ENCODE measurements around the gene ATP8B4.
"Not testable (repeated sequence)": the region's sequence is repeated elsewhere in the genome, so short reads cannot be mapped to it uniquely, and the experiment has no call there.

Gene ATP8B4, protein sequence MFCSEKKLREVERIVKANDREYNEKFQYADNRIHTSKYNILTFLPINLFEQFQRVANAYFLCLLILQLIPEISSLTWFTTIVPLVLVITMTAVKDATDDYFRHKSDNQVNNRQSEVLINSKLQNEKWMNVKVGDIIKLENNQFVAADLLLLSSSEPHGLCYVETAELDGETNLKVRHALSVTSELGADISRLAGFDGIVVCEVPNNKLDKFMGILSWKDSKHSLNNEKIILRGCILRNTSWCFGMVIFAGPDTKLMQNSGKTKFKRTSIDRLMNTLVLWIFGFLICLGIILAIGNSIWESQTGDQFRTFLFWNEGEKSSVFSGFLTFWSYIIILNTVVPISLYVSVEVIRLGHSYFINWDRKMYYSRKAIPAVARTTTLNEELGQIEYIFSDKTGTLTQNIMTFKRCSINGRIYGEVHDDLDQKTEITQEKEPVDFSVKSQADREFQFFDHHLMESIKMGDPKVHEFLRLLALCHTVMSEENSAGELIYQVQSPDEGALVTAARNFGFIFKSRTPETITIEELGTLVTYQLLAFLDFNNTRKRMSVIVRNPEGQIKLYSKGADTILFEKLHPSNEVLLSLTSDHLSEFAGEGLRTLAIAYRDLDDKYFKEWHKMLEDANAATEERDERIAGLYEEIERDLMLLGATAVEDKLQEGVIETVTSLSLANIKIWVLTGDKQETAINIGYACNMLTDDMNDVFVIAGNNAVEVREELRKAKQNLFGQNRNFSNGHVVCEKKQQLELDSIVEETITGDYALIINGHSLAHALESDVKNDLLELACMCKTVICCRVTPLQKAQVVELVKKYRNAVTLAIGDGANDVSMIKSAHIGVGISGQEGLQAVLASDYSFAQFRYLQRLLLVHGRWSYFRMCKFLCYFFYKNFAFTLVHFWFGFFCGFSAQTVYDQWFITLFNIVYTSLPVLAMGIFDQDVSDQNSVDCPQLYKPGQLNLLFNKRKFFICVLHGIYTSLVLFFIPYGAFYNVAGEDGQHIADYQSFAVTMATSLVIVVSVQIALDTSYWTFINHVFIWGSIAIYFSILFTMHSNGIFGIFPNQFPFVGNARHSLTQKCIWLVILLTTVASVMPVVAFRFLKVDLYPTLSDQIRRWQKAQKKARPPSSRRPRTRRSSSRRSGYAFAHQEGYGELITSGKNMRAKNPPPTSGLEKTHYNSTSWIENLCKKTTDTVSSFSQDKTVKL

DNA sequence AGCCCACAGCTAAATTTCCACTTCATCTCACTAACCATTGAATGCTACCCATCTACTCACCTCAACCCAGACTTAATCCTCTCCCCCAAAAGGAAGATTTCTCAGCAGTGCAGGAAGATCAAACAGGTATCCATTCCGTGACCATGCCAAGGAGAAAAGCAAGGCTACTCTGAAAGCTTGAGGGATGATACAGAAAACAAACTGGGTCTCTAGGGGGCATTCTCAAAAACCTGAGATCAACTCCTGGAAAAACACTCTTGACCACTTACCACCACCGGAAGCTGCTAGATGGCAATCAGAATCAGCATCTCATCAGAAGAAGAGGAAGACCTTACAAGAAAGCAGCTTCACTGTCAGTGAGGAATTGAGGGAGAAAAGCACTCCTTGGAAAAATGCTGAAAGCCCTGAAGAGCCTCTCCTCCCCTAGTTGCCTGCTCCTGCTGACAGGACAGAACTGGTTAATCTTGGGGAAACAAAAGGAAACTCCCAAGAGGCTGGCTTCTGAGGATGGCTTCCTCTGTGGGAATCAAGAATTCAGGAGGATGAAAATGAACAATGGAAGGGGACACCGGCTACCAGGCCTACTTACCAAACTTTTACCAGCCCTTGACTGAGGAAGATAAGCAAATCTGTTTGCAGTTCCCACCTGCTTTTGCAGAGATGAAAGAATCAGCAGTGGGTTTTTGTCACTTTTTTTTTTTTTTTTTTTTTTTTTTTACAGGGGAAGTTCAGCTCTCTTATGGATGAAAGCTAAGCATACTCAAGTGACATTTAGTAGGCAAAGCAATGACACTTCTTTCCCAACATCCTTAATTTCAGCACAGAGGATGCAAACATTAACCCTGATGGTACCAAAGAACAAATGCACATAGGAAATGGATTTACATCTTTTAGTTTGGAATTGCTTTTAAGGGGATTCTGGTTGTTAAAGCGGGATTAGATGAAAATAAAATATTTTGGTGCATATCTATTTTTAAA, at the start of gene ATP8B4:
Gene ATP8B4 (minus strand): TSS at position 171 of the 978 bp plus-strand sequence. CDS start 12,267 bp downstream, outside the sequence.
- DNase-seq, result no peak

DNA sequence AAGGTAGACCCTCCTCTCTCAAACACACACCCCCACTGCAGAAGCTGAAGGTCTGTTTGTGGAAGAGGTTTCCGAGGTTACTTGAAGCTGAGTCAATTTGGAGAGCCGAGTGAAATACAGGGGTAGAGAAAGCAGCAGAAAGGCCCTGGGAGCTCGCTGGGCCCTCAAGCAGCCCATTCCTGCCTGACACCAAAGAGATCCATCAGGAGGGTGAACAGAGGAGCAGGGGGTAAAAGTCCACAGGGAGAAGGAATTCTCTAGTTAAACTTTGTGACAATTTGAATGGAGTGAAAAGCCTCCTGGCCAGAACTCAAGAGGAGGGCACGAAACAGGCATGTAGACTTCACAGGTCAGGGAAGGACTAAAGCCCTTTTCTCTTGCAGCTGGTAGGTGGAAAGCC, 49.3 kb upstream of the ATP8B4 start:
- DNase-seq, result no peak

DNA sequence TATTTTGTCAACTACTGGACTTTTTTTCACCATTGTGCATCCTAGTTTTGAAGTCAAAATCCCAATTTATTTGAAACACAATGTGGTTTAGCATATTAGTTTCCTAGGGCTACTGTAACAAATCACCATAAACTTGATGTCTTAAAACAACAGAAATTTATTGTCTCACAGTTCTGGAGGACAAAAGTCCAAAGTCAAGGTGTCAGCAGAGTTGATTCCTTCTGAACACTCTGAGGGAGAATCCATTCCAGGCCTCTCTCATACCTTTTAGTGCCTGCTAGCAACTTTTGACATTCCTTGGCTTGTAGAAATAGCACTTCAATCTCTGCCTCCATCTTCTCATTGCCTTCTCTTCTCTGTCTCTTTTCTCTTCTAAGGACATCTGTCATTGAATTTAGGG, 48.1 kb upstream of the ATP8B4 start:
- DNase-seq, result no peak

DNA sequence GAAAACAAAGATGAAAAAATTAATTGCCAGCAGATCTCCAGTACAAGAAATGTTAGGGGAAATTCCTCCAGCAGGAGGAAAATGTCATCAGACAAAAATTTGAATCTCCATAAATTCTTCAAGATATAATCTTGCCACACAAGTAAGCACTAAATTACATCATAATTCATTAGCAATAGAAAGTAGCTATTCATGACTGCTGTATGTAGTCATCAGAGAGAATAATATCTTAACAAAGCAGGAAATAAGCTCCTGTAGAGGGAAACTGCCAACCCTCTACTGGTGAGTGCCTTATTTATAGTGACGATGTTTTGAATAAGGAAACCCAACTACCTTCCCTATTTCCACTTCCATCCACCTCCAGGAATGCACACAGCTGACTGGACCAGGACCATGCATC, 47.2 kb upstream of the ATP8B4 start:
- DNase-seq, result no peak

DNA sequence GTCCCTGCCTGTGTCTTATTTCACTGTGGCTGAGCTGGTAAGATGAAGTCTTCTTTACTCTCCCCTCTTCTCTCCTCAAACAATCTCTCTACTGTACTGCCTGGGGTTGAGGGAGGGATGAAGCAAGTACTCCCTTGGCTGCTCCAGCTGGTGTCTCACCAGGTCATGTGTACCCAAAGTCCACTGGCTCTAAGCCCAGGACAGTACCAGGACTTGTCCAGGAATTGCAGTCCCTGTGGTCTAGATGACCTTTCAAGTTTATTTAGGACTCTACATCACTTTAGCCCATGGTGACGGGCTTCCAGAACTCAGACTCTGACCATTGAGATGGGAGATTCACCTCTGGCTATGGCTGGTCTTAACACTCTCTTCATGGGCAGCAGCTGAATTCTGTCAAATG, 45.4 kb upstream of the ATP8B4 start:
- no peak for DNase-seq

DNA sequence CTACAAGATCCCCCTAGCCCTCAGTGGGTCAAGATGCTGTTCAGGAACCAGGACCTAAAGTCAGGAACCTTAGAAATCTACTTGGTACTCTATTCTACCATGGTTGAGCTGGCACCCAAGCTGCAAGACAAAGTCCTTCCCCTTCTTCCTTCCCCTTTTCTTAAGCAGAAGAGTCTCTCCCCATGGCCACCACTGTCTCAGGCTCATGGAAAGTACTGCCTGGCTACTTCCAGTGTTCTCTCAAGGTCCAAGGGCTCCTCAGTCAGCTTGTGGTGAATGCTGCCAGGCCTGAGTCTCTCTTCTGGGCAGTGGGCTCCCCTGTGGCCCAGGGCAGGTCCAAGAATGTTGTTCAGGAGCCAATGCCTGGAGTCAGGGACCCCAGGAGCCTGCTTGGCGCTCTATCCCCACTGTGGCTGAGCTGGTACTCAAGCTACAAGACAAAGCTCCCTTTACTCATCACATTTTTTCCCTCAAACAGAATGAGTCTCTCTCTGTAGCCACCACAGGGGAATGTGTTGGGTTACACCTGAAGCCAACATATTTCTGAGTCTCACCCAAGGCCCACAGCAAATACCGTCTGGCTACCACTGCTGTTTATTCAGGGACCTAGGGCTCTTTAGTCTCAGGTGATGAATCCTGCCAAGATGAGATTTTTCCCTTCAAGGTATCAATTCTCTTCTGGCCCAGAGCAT, 44.8 kb upstream of the ATP8B4 start:
- DNase-seq, result no peak

DNA sequence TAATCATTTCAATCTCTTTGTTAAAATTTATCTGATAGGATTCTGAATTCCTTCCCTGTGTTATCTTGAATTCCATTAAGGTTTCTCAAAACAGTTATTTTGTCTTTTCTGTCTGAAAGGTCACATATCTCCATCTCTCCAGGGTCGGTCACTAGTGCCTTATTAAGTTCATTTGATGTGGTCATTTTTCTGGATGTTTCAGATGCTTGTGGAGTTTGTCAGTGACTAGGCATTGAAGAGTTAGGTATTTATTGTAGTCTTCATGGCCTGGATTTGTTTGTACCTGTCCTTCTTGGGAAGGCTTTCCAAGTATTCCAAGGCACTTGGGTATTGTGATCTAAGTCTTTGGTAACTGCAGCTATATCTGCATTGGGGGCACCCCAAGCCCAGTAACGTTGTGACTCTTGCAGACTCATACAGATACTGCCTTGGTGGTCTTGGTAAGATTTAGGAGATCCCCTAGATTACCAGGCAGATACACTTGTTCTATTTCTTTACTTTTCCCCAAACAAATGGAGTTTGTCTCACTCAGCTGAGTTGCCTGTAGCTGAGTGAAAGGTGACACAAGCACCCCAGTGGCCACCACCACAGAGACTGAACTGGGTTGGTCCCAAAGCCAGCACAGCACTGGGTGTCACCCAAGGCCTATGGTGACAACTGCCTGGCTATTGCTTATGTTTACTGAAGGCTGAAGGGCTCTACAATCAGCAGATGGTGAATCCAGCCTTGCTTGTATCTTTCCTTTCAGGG, 44.1 kb upstream of the ATP8B4 start:
- DNase-seq, result no peak

DNA sequence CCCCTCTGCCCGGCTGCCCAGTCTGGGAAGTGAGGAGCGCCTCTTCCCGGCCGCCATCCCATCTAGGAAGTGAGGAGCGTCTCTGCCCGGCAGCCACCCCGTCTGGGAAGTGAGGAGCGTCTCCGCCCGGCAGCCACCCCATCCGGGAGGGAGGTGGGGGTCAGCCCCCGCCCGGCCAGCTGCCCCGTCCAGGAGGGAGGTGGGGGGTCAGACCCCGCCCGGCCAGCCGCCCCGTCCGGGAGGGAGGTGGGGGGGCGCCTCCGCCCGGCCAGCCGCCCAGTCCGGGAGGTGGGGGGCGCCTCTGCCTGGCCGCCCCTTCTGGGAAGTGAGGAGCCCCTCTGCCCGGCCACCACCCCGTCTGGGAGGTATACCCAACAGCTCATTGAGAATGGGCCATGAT, 39.2 kb upstream of the ATP8B4 start:
- DNase-seq, result not testable (repeated sequence)

DNA sequence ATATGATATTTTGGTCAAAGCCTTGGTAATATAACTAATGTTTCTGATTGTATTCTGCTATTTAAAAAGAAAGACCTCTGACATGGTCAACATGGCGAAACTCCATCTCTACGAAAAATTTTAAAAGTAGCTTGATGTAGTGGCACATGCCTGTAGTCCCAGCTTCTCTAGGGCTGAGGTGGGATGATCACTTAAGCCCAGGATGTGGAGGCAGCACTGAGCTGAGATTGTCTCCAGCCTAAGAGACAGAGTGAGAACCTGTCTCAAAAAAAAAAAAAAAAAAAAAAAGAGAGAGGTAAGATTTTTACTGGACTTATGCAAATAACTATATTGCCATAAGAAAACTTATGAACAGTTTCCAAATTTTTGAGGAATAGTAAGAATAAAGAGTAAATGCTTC, 32.4 kb upstream of the ATP8B4 start:
- DNase-seq, result no peak

DNA sequence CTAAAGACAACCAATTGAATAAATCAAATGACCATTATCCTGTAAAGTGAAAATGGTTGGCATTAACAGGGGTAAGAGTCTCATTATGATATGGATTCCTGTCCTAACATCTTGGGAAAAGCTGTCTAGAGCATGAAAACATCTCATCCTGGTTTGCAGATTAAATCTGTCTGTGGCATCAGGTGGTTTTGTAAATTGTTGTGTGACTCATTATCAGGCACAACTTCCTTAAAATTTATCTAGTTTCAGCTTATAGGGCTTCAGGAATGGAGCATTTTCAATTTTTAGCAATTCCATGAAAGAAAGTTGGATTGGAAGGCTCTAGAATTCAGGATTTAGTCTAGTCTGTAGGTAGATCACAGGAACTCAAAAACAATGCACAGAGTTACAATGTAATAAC, 31.8 kb upstream of the ATP8B4 start:
- DNase-seq, result no peak

DNA sequence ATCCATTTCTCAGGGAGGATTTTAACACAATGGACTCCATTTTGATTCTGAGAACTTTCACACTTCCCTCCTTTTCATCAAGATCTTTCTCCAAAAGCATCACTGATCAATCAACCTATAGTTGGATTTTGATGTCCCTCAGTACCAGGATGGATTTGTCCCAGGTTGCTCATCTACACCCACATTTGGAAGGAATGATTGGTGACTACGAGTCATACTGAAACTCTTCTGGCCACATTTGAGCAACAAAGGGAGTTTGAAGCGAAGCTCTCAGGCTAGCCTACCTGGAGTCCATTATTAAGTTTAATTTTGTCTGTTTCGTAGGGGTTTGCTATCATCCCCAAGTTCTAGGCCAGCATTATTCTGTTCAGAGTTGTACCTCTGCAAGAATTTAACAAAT, 31.3 kb upstream of the ATP8B4 start:
- no peak for DNase-seq

DNA sequence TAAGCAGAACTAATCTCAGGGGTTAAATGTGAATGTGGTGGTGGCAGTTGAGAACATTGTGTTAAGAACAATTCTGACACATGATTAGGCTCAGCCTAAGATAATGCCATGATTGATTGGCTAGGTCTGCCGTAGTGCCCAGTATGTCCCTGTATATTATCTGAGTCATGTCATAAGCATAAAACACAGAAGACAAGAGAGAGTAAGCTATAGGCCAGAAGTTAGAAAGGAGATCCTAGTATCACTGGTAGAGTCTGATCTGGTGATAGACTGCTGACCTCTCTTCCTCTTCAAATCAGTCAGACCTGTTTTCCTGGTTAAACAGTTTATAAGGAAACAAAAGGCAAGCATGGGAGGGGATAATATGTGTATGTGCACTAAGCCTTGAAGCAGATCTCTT, 30.1 kb upstream of the ATP8B4 start:
- DNase-seq, result no peak

DNA sequence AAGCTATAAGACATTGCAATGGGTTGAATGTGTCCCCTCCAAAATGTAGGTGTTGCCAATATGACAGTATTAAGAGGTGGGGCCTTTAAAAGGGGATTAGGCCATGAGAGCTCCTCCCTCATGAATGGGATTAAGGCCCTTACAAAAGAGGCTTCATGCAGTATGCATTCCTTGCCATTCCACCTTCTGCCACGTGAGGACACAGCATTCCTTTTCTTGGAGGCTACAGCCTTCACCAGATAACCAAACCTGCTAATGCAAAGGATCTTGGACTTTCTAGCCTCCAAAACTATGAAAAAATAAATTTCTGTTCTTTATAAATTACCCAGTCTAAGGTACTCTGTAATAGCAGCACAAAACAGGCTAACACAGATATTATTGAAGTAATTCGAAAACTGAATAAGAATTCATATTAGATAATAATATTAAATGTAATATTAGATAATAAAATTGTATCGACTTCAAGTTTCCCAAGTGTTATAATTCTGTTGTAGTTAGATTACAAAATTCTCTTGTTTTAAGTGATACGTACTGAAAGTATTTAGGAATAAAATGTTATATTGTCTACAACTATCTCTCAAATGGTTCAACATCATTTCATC, 29.4 kb upstream of the ATP8B4 start:
- DNase-seq, result no peak

DNA sequence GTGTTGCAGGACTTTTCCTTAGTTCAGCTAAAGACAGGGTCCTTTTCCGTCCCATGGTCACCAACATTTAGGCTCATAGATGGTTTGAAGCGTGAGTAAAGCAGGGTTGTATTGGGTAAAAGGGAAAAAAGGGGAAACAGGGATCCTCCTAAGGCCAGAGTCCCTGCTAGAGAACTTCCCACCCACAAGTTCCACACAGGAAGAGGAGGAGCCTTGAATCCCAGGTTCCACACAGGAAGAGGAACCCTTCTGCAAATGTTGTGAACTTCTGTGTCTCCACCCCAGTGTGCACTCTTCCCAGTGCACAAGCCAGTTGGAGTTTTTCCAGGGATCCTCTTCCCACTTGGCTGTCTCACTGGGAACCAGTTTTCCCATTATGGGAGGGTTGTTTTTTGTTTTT, 27.6 kb upstream of the ATP8B4 start:
- no peak for DNase-seq

DNA sequence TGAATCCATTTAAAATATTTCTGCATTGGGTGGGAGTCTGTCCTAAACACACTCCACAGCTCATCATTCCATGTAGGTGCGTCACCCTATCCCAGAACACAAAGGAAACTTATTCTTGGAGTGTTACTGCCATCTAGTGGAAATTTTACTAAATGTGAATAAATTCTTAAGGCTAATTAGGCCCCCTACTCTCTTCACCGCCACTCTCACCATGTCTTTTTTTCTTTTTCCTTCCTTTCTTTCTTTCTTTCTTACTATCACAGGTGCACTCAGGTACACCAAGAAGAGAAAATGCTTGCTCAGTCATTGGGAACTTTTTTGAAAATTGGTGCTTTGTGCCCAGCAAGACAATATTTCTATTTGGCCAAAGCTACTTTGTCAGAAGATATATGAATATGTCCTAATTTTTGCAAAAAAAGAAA, 26.4 kb upstream of the ATP8B4 start:
- DNase-seq, result no peak

DNA sequence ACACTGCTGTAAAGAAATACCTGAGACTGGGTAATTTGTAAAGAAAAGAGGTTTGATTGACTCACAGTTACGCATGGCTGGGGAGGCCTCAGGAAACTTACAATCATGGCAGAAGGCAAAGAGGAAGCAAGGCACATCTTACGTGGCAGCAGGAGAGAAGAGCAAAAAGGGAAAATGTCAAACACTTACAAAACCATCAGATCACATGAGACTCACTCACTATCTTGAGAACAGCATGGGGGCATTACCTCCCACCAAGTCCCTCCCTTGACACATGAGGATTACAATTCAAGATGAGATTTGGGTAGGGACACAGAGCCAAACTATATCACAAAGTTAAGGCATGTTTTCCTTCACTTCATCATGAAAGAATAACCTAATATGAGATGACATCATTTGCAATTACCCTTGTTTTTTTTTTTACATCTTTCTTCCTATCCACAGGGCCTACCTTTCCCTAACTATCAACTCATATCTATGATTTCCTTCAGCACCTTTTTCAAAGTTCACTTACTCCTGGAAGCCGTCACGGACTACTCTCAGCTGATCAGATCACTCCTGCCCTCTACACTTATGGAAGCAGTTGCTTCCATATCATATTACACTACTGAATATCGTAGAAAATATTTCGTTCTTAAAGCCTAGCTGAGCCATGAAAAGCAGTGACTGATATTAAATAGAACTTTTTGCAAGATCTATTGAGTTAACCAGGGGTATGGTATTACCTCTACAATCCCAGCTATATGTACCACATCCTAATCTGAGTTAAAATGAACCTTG, 25.5 kb upstream of the ATP8B4 start:
- DNase-seq, result no peak

DNA sequence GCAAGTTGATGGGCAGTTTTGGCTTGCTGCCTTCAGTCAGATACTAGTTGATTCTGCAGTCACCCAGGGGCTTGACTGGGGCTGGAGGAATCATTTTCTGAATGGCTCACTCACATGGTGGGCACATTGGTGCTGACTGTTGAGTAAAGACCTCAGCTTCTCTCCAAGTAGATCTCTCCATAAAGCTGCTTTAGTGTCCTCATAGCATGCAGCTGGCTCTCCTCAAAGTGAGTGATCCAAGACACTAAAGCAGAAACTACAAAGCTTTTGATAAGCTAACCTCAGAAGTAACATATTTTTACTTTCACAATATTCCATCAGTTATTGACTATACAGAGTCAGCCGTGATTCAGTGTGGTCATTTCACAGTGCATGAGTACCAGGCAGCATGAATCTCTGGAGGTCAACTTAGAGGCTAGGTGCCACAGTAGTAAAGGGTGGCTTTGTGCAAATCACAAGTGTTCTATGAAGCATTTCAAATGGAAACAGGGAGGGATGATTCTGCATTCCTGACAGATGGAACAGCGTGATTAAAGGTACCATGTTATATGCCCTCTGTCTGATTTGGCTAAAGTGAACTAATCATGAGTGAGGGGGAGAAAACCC, 24.3 kb upstream of the ATP8B4 start:
- DNase-seq, result no peak

DNA sequence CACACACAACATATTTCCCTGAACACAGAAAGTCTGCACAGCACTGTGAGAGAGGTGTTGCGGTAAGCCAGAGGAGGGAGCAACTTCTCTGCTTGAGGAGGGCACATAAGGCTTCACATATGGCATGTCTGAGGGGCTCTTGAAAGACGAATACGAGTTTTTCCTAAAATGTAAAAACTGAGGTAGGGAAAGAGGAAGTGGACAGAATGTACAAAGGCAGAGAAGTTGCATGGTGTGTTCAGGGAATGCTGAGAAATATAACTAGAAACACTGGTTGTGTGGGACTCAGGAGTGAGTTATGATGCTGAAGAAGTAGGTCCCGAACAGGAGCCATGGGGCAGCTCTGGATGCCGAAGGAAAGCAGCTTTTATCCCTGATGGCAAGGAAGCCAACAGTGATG, 22.8 kb upstream of the ATP8B4 start:
- no peak for DNase-seq

DNA sequence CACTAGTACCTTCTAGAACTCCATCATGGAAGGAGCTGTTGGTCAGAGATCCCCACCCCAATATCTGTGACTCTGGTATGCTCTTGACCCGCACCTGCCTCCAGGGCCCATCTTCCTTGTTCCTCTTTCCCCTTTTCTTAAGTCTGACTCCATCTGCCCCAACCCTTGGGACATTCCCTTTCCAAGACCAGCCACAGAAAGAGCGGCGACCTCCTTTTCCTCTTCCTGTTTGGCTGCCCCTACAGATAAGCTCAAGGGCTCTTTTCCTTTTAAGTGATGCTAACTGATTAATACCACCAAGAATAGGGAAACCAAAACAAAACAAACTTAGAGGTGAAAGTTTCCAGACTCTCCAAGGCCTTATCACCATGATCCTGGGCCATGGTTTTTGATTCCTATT, 21.9 kb upstream of the ATP8B4 start:
- DNase-seq, result no peak
